HG03097 (cell line): ENCODE data around the gene KLHL40.
"Not testable (repeated sequence)": the region's sequence is repeated elsewhere in the genome, so short reads cannot be mapped to it uniquely, and the experiment has no call there.

ENCODE experiments used
- ATAC-seq: cut with Tn5 transposase; IDR thresholded peaks from one replicate; pipeline ENCODE4 v1.9.1; 2021; ENCODE audit not compliant: unreplicated experiment, low FRiP score

Gene KLHL40

GRCh38 chr3:42714171-42714852 lies 29.0 kb downstream of the KLHL40 start:
- ATAC-seq = no peak

- no peak for ATAC-seq
Measured at GRCh38 chr3:42717306-42717705, 32.0 kb downstream of the KLHL40 start.

DNA sequence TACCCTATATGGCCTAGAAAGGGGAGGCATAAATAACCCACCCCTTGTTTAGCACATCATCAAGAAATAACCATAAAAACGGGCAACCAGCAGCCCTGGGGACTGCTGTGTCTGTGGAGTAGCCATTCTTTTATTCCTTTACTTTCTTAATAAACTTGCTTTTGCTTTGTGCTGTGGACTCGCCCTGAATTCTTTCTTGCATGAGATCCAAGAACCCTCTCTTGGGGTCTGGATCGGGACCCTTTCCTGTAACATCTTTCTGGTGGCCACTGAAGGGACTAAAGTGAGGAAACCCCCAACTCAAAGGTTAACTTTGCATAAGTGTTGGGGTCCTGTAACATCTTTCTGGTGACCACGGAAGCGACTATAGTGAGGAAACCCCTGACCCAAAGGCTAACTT lies 33.0 kb downstream of the KLHL40 start:
- ATAC-seq = no peak

- ATAC-seq = no peak
Measured at GRCh38 chr3:42719002-42719401, 33.7 kb downstream of the KLHL40 start.

GRCh38 chr3:42720126-42720525 lies 34.8 kb downstream of the KLHL40 start:
- no peak for ATAC-seq

DNA sequence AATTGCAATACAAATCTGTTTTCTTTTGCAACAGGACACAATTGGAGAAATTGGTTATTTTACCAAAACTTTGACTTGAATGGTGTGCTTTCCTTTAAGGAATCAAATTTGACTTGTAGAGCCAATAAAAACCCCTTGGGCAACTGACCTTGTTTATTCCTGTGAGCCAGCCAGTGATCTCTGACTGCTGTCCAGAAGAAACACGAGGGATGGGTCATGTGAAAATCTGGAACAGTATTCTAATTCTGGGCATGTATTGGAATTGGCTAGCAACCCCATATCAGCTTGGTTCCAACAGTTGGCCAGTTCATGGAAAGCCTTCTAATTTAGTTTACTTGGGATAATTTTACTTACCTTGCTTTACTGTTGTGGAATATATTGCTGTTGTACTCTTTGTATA lies 36.4 kb downstream of the KLHL40 start:
- no peak for ATAC-seq

- ATAC-seq = not testable (repeated sequence)
Measured at GRCh38 chr3:42722442-42722841, 37.1 kb downstream of the KLHL40 start.

GRCh38 chr3:42723219-42723618 lies 37.9 kb downstream of the KLHL40 start:
- ATAC-seq = no peak

- ATAC-seq = no peak
Measured at GRCh38 chr3:42725454-42725853, 40.1 kb downstream of the KLHL40 start.

DNA sequence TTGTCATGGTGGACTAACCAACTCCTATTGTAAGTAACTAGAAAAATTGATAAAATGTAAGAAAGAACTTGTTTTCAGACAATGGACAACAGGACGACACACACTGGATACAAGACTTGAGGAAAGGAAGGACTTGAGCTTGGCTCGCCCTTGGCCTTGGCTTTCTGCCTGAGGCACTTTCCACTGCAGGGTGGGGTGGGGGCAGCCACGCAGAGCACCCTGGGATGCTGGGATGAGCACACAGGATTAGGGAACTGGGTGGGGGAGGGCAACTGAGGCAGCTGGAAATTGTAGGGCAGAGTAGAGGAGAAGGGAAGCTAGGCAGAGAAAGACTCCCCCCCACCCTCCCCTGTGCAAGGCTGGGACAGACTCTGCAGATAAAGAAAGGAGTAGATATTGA lies 42.7 kb downstream of the KLHL40 start:
- no peak for ATAC-seq

GRCh38 chr3:42728668-42729364 lies 43.5 kb downstream of the KLHL40 start:
- ATAC-seq = no peak

GRCh38 chr3:42729404-42730145 lies 44.2 kb downstream of the KLHL40 start:
- no peak for ATAC-seq

DNA sequence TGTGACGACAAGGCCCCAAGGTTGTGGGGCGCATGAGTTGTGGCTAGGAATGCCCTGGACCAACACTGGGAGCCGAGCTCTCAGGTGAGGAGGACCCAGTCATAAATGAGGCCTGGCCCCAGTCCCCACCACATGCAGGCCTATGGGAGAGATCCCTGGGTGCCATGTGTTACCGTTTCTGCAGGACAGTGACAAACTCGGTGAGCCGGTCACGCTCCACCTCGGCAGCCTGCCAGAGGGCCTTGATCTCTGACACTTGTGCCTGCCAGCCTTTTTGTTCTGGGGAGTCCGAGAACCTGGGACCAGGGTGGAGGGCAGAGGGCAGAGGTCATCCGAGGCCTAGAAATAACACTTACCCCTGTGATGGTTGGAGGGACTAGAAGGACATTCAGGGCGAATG lies 45.0 kb downstream of the KLHL40 start:
- no peak for ATAC-seq

- ATAC-seq = no peak
Measured at GRCh38 chr3:42730706-42731420, 45.5 kb downstream of the KLHL40 start.

DNA sequence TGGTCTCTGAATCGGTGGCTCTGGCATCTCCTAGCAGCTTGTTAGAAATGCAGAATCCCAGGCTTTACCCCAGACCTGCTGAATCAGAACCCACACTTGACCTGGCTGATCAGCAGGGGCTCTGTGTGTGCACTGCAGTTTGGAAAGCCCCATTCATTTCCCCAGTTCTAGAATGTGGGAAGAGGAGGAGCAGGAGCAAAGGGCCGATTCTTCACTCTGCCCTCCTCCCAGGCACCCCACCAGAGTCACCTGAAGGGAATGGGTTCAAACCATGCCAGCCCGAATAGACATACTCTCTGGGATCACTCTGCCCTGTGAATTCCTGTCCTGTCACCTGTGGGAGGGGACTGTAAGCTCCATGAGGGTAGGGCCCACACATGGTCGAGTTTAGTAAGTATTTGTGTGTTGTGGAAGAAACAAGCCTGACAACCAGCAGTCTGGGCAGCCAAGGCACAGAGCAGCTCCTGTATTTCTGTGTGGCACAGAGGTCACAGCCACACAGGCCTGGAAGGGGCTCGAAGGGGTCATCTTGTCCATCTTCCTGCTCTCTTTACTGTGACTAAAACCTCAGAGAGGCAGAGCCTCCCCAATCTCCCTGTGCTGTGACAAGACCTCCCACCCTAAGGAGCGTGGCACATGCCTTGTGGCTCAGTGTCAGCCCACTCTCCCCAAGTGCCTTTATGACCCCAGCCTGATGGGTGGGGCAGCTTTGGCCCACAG lies 46.3 kb downstream of the KLHL40 start:
- ATAC-seq = no peak

GRCh38 chr3:42732196-42732828 lies 47.0 kb downstream of the KLHL40 start:
- ATAC-seq = no peak

GRCh38 chr3:42732829-42733459 lies 47.6 kb downstream of the KLHL40 start:
- ATAC-seq = no peak

- no peak for ATAC-seq
Measured at GRCh38 chr3:42733501-42734262, 48.3 kb downstream of the KLHL40 start.
